ELF-1 (cell line): ENCODE data around the gene FRAS1.
A peak's percentile ranks its signal among the peaks of the same experiment; 100 is the strongest.
"Not testable (repeated sequence)": the region's sequence is repeated elsewhere in the genome, so short reads cannot be mapped to it uniquely, and the experiment has no call there.

Experiments used
- DNase-seq: peaks from one replicate; pipeline ENCODE4 v3.0.0-alpha.2; 2016; ENCODE audit warnings: low read depth, low spot score

Gene FRAS1

DNA sequence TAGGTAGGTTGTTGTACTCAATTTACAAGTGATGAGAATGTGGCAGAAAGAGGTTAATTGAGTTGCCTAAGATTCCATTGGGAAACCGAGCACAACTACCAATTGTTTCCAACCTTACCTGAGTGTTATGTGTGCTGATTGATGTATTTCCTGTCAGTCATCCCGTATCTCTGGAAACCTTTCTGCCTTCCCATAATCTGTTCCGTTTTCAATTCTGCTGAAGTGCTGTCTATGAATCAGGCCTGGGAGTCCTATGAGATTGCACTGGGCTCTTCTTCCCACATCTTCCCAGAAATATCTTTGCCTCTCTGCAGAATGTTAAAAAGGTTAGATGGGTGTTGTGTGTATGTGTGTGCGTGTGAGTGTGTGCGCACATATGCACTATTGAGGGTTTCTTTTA lies 264.9 kb downstream of the FRAS1 start:
- DNase-seq = no peak

- DNase-seq = peak; percentile 38
Measured at GRCh38 chr4:78323439-78323838, 266.3 kb downstream of the FRAS1 start.

DNA sequence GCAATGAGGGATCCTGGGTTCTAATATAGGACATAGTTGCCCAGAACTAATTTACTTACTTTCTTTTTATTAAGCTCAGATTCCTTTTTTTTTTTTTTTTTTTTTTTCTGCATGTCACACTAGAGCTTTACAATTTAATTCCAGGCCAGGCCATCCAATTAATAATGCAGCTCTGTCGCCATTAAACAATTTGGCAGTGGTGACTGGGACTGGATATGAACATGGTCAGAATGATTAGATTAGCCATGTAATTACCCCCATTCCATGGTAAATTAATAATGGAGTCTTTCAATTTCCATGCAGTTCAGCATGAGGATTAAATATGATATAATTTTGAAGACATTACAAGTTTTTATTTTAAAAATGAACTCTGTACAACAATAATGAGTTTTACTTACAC lies 267.5 kb downstream of the FRAS1 start:
- no peak for DNase-seq

GRCh38 chr4:78325271-78326157 lies 268.4 kb downstream of the FRAS1 start:
- no peak for DNase-seq

GRCh38 chr4:78328591-78328990 lies 271.5 kb downstream of the FRAS1 start:
- DNase-seq = not testable (repeated sequence)

- no peak for DNase-seq
Measured at GRCh38 chr4:78331186-78331585, 274.1 kb downstream of the FRAS1 start.

DNA sequence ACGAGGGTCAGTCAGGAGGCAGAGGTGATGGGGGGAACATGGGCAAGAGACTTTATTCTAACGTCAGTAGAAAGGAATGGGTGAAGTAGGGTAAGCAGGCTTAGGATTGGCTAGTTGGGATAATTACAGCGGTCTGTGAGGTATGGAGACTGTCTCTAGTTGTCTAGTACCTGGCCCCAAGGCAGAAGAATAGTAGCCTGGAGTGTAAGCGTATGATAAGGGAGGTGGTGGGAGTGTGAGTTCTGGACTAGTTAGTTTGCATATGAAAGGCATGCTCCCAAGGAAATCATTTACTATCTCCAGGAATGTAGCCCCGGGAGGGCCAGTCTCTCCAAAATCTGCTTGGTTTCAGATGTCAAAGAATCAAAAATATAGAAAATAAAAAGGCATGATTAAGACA lies 274.8 kb downstream of the FRAS1 start:
- peak; percentile 77 for DNase-seq

GRCh38 chr4:78332976-78333375 lies 275.9 kb downstream of the FRAS1 start:
- peak; percentile 34 for DNase-seq

DNA sequence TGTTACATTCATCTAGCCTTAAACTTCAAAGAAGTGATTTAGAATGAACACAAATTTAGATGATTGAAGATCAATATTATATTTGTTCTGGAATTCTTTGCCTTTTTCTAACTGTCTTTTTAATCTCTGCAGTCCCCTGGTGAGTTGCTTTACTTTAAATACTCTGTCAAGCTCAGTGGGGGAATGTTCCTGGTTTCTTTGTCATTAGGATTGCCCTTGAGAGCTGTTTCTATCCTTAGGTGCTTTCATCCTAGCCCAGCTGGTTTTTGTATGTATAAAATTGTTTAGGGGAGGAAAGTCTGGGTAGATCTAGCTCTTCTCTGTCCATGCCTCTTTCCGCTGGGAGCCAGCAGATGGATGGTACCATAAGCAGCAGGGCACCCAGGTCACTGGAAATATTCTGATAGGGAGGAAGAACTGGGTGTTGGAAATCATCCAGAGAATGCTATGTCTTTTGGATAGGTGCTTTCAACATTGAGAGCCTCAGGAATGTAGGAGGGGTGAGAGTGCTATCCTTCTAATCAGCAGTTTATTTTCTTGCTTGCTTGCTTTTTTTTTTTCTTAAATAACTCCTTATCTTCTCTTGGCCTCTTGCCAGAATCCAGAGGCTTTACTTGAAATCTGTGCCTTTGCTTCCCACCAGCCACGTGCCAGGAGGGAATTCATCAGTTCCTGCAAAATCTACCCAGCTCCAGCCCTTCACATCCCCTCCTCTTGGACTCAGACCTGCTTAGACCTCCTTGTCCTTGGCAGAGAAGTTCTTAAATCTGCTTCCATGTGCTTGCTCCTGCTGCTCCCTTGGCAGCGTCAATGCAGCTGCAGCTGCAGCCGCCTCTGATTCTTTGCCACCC lies 279.2 kb downstream of the FRAS1 start:
- peak; percentile 51 for DNase-seq

- no peak for DNase-seq
Measured at GRCh38 chr4:78337244-78338020, 280.3 kb downstream of the FRAS1 start.

- DNase-seq = no peak
Measured at GRCh38 chr4:78342125-78342524, 285.0 kb downstream of the FRAS1 start.

DNA sequence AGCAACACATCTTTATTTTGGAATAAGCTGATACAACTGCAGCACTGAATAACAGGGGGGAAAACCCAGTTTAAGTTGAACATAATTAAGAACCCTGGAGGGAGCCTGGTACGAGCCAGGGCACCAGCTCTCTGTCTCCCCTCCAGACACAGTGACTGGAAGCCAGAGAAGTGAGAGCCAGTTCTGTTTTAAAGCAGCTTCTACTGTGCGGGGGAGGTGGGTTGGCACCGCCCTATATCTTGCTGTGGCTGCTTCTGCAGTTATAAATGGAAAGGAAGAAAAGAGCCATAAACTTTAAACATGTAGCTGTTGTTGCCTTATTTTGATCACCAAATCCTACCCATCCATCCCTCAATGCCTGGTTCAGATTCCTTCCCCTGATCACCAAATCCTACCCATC lies 286.6 kb downstream of the FRAS1 start:
- DNase-seq = no peak

GRCh38 chr4:78345237-78345636 lies 288.1 kb downstream of the FRAS1 start:
- no peak for DNase-seq

GRCh38 chr4:78346222-78346621 lies 289.1 kb downstream of the FRAS1 start:
- DNase-seq = no peak

GRCh38 chr4:78347527-78347926 lies 290.4 kb downstream of the FRAS1 start:
- DNase-seq = no peak

DNA sequence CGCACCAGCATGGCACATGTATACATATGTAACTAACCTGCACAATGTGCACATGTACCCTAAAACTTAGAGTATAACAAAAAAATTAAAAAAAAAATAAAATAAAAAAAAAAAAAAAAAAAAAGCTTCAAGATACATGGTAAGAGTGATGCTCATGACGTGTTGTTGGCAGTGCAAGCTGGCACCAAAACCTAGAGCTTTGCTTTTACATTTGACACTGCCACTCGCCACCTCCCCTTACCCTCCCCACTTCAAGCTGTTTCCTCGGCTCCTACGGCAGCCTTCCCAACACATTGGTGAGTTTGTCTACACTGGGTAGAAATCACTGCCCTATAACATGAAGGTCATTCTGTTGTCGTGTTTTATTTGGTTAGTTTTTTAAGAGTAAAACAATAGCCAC lies 296.8 kb downstream of the FRAS1 start:
- DNase-seq = no peak

DNA sequence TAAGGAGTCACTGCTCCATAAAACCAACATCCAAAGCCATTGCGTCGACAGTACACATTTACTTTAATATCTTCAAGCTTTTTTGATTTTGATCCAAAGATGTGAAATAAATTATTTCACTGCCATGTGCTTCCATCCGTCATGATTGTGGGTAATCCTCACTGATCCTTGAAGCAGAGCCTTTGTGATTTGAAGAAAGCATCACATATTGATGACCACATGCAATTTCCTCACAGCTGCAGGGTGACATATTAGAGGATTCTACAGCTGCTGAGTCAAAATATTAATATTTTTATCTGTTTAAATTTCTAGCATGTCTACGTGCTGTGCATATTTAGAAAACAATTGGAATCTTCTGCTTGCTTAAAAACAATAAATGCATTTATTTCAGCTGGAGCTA lies 297.7 kb downstream of the FRAS1 start:
- DNase-seq = no peak

DNA sequence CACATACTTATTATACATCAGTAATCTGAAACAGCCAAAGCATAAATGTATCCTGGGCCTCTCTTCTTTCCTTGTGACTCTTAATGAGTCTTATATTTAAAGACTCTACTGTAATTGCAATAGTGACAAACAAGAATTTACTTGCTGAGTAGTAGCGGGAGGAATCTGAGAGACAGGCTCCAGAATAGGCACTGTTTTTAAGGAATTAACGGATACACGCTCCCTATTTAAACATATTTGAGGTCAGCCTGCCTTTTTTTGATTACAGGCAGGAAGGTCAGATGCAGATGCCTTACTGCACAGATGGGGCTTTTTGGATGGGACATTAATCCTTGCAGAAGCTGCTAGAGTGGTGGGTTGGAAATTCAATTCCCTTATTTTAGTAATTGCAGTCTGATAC lies 298.2 kb downstream of the FRAS1 start:
- DNase-seq = no peak

GRCh38 chr4:78356251-78356786 lies 299.2 kb downstream of the FRAS1 start:
- DNase-seq = no peak

GRCh38 chr4:78357122-78357521 lies 300.0 kb downstream of the FRAS1 start:
- DNase-seq = no peak

DNA sequence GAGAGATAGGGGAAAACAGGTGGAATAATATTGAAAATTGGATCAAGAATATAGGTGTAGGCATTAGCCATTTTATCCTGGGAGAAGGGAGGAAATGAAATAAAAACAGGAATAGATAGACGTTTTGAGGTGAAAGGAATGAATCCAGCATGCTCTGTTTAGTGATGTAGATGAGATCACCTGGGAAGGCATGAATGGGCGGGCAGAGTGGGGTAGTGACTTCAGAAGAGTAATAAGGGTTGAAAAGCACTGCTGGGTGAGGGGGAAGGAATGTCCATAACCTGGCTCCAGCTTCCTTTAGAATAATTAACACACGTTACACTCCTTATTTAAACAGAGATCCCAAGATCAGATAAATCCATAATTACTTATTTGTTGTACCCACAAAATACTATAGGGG lies 303.3 kb downstream of the FRAS1 start:
- DNase-seq = no peak
